ENCODE measurements around the gene BAD.

DNA sequence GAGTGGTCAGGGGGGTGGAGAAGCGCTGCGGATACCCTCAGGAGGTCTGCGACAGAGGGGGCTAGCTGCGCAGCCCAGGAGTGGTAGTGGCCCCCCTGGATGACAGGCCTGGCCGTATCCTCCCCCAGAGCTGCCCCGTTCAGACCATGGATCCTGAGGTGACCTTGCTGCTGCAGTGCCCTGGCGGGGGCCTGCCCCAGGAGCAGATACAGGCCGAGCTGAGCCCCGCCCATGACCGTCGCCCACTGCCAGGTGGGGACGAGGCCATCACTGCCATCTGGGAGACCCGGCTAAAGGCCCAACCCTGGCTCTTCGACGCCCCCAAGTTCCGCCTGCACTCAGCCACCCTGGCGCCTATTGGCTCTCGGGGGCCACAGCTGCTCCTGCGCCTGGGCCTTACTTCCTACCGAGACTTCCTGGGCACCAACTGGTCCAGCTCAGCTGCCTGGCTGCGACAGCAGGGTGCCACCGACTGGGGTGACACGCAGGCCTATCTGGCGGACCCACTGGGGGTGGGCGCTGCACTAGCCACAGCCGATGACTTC lies 57.9 kb downstream of the BAD start:
- TF ChIP-seq, protein P1, sequence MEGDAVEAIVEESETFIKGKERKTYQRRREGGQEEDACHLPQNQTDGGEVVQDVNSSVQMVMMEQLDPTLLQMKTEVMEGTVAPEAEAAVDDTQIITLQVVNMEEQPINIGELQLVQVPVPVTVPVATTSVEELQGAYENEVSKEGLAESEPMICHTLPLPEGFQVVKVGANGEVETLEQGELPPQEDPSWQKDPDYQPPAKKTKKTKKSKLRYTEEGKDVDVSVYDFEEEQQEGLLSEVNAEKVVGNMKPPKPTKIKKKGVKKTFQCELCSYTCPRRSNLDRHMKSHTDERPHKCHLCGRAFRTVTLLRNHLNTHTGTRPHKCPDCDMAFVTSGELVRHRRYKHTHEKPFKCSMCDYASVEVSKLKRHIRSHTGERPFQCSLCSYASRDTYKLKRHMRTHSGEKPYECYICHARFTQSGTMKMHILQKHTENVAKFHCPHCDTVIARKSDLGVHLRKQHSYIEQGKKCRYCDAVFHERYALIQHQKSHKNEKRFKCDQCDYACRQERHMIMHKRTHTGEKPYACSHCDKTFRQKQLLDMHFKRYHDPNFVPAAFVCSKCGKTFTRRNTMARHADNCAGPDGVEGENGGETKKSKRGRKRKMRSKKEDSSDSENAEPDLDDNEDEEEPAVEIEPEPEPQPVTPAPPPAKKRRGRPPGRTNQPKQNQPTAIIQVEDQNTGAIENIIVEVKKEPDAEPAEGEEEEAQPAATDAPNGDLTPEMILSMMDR (conservative IDR thresholded peaks at IDR 0.05; ENCODE audit: low read depth, low read length) = no peak
- TF ChIP-seq EZH2phosphoT487 (IDR thresholded peaks at IDR 0.05; ENCODE audit: borderline replicate concordance, low read length) (no peak), EZH2 (IDR thresholded peaks at IDR 0.05; ENCODE audit: low read length, unreplicated experiment) (no peak)

Data from PC-3 (cell line).